ENCODE results near the gene ACOX3.

The ACOX3 gene

DNA sequence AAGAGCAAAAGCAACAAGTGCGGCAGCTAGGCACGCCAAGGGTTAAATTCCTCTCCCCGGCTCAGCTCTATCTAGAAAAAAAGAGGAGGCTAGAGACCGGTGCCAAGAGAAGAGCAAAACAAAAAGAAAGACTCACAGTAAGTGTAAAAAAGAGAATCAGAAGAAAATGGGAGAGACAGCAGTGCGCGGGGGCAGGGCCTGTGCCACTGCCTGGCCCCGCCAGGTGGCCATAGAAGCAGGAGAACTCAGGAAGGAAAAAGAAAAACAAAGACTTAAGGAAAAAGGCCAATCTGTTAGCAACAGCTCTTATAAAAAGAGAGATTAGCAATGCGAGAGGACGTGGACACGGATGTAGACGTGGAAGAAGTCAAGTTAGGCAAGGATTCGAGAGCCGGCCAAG is 3.2 kb downstream of the ACOX3 start:
- Histone ChIP-seq H3K4me3 (ENCODE audit: low read depth, low read length) (no peak overlapping the region), H3K27ac (ENCODE audit: extremely low read depth, low read depth, low read length) (no peak overlapping the region), H3K4me1 (ENCODE audit: control insufficient read depth, insufficient read depth, low read length) (0 out of 2 replicates have a peak, but pooled peaks cover 2% of the 10 kb centered on the region), H3K36me3 (ENCODE audit: control insufficient read depth in 2 of 2, insufficient read depth in 1 of 2, low read length in 2 of 2) (no peaks in the 10 kb centered on the region), H3K9me3 (ENCODE audit: control insufficient read depth, insufficient read depth, low read depth, low read length) (no peaks in the 10 kb centered on the region)
- CTCF ChIA-PET, result interaction anchor here (0.7 kb wide), 1 partner anchor 9 kb away, joined by 3 read pairs; no protein-coding TSS in a partner anchor
- no peak for TF ChIP-seq ZNF558 (tag by site-specific recombination; IDR thresholded peaks at IDR 0.05)
- TF ChIP-seq SCRT2 (tag by site-specific recombination; IDR thresholded peaks at IDR 0.05), result peak; percentile 50; the same call in 1 of the 2 replicates
- TF ChIP-seq SP3 (tag by site-specific recombination; IDR thresholded peaks at IDR 0.05), result no peak
- TF ChIP-seq REPIN1 (tag by site-specific recombination; IDR thresholded peaks at IDR 0.05; ENCODE audit: low read depth), result no peak
- no peak for TF ChIP-seq ZNF132 (tag by site-specific recombination; IDR thresholded peaks at IDR 0.05; ENCODE audit: borderline replicate concordance)
- no peak for TF ChIP-seq ZNF843 (tag by site-specific recombination; IDR thresholded peaks at IDR 0.05)
- POLR2A ChIA-PET, result no interaction called here

GRCh38 chr4:8435656-8436121 is 4.8 kb downstream of the ACOX3 start:
- Histone ChIP-seq H3K36me3 (ENCODE audit: control insufficient read depth in 2 of 2, insufficient read depth in 1 of 2, low read length in 2 of 2) (no peaks in the 10 kb centered on the region), H3K9me3 (ENCODE audit: control insufficient read depth, insufficient read depth, low read depth, low read length) (no peaks in the 10 kb centered on the region), H3K4me1 (ENCODE audit: control insufficient read depth, insufficient read depth, low read length) (no peaks in the 10 kb centered on the region), H3K27ac (ENCODE audit: extremely low read depth, low read depth, low read length) (no peak overlapping the region), H3K4me3 (ENCODE audit: low read depth, low read length) (no peak overlapping the region)
- ChIA-PET POLR2A (no interaction called here), CTCF (no interaction called here)
- TF ChIP-seq ZNF184 (tag by site-specific recombination; IDR thresholded peaks at IDR 0.05) (no peak), ZNF521 (tag by site-specific recombination; IDR thresholded peaks at IDR 0.05) (no peak), ZNF133 (tag by site-specific recombination; IDR thresholded peaks at IDR 0.05) (no peak), ZNF132 (tag by site-specific recombination; IDR thresholded peaks at IDR 0.05; ENCODE audit: borderline replicate concordance) (no peak), ZNF610 (tag by site-specific recombination; IDR thresholded peaks at IDR 0.05; ENCODE audit: borderline replicate concordance) (no peak), ZNF223 (tag by site-specific recombination; IDR thresholded peaks at IDR 0.05) (no peak)
- TF ChIP-seq, protein P1, sequence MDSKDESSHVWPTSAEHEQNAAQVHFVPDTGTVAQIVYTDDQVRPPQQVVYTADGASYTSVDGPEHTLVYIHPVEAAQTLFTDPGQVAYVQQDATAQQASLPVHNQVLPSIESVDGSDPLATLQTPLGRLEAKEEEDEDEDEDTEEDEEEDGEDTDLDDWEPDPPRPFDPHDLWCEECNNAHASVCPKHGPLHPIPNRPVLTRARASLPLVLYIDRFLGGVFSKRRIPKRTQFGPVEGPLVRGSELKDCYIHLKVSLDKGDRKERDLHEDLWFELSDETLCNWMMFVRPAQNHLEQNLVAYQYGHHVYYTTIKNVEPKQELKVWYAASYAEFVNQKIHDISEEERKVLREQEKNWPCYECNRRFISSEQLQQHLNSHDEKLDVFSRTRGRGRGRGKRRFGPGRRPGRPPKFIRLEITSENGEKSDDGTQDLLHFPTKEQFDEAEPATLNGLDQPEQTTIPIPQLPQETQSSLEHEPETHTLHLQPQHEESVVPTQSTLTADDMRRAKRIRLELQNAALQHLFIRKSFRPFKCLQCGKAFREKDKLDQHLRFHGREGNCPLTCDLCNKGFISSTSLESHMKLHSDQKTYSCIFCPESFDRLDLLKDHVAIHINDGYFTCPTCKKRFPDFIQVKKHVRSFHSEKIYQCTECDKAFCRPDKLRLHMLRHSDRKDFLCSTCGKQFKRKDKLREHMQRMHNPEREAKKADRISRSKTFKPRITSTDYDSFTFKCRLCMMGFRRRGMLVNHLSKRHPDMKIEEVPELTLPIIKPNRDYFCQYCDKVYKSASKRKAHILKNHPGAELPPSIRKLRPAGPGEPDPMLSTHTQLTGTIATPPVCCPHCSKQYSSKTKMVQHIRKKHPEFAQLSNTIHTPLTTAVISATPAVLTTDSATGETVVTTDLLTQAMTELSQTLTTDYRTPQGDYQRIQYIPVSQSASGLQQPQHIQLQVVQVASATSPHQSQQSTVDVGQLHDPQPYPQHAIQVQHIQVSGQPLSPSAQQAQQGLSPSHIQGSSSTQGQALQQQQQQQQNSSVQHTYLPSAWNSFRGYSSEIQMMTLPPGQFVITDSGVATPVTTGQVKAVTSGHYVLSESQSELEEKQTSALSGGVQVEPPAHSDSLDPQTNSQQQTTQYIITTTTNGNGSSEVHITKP (tag by site-specific recombination; IDR thresholded peaks at IDR 0.05), result no peak

DNA sequence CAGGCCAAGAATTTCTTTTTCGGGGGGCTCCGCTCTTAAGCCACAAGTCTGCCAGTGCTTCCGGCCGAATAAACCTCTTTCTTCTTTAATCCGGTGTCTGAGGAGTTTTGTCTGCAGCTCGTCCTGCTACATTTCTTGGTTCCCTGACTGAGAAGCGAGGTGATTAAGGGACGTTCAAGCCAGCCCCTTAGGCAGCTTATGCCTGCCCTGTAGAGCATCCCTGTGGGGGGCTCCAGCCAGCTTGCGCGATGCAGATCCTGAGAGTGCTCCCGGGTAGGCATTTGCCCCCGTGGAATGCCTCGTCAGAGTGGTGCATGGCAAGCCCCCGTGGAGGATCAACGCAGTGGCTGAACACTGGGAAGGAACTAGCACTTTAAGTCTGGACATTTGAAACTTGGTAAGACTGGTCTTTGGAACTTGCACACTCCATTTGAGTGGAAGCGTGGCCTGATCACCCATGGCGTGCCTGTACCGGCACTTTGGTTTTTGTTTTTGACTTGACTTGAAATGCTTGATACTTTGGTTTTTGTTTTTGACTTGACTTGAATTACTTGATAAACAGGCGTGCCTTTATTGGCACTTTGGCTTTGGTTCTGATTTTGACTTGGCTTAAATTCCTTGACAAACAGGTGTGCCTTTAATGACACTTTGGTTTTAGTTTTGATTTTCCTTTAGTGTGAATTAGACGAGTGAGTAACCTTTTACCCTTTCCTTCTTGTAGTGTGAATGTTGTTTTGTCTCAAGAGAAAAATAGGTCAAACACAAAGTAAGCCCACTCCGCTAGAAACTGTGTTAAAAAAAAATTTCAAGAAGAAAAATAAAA is 6.1 kb downstream of the ACOX3 start:
- no peak for TF ChIP-seq ZFP3 (tag by site-specific recombination; IDR thresholded peaks at IDR 0.05; ENCODE audit: low read depth)
- no peak for TF ChIP-seq ZNF398 (tag by site-specific recombination; IDR thresholded peaks at IDR 0.05)
- no peak for TF ChIP-seq ZNF302 (tag by site-specific recombination; IDR thresholded peaks at IDR 0.05; ENCODE audit: low read depth)
- ChIA-PET POLR2A (no interaction called here), CTCF (no interaction called here)
- Histone ChIP-seq H3K27ac (ENCODE audit: extremely low read depth, low read depth, low read length) (no peak overlapping the region), H3K9me3 (ENCODE audit: control insufficient read depth, insufficient read depth, low read depth, low read length) (no peaks in the 10 kb centered on the region), H3K4me1 (ENCODE audit: control insufficient read depth, insufficient read depth, low read length) (no peaks in the 10 kb centered on the region), H3K36me3 (ENCODE audit: control insufficient read depth in 2 of 2, insufficient read depth in 1 of 2, low read length in 2 of 2) (no peaks in the 10 kb centered on the region), H3K4me3 (ENCODE audit: low read depth, low read length) (no peak overlapping the region)
